Endothelial cell of umbilical vein (primary cell): ENCODE measurements around the gene ADCY5. TPM values are rescaled to one million over a fixed set of nuclear protein-coding genes. Genes with fewer than 3 reads are reported as not detected.

Experiments used
- BruUV-seq: library from RNA; stranded (reverse); fragments of 400-500 nt; replicated peaks from 2 replicates; lab custom pipeline; 2021; lab: Mats Ljungman, UMichigan
- CTCF ChIA-PET: fragments of 300-600, 350-600 bp; sonication (Branson Sonifier 250); formaldehyde crosslinking; loops from one replicate; lab custom pipeline; 2021; ENCODE audit warnings: antibody characterized with exemption, inconsistent platforms; lab: Charles Lee
- POLR2A ChIA-PET: fragments of 300-600, 350-600 bp; sonication (Branson Sonifier 250); formaldehyde crosslinking; loops from one replicate; lab custom pipeline; 2021; ENCODE audit warnings: antibody characterized with exemption, inconsistent platforms; lab: Charles Lee
- DNase-seq: peaks from one replicate; pipeline ENCODE4 v3.0.0-alpha.2; 2011; ENCODE audit warnings: low read depth, low spot score
- FAIRE-seq: peaks from 2 replicates; lab custom pipeline; 2011; peaks lifted over from hg19 to GRCh38; lab: Jason Lieb, UNC
- H2AFZ ChIP-seq: 2 replicates; pipeline ENCODE4 v1.6.0; 2012; ENCODE audit warnings: low read depth, low read length, control low read depth, inconsistent platforms
- H3K27ac ChIP-seq: 2 replicates; pipeline ENCODE4 v1.5.1; 2011; ENCODE audit warnings: low read depth, mild to moderate bottlenecking, control low read depth, low read length, moderate library complexity; ENCODE audit not compliant: insufficient read depth
- H3K27me3 ChIP-seq, 2 experiments: 2 replicates each; pipeline versions ENCODE4 v1.6.0 to v1.6.1; 2011; ENCODE audit warnings: low read length in 2 of 2, mixed read lengths in 1 of 2; ENCODE audit not compliant: control insufficient read depth in 2 of 2, insufficient read depth in 2 of 2
- H3K36me3 ChIP-seq, 2 experiments: 2 replicates in 1 of 2; 3 replicates in 1 of 2; pipeline ENCODE4 v1.5.1; 2011; ENCODE audit warnings: low read length in 2 of 2, mild to moderate bottlenecking in 1 of 2, moderate library complexity in 1 of 2; ENCODE audit not compliant: control insufficient read depth in 2 of 2, insufficient read depth in 2 of 2; ENCODE audit errors: extremely low read depth in 1 of 2
- H3K4me1 ChIP-seq: 3 replicates; pipeline ENCODE4 v1.5.1; 2011; ENCODE audit warnings: mild to moderate bottlenecking, low read length; ENCODE audit not compliant: control insufficient read depth, insufficient read depth; ENCODE audit errors: extremely low read depth
- H3K4me2 ChIP-seq: 2 replicates; pipeline ENCODE4 v1.6.1; 2011; ENCODE audit warnings: low read length, control low read depth, mixed read lengths; ENCODE audit not compliant: insufficient read depth
- H3K4me3 ChIP-seq, 3 experiments: fragments of 200-600 bp in 1 of 3; sonication (generic), shearing (Covaris generic) in 1 of 3; replicated peaks in 1 of 3; 2 replicates each; pipeline ENCODE4 v1.5.1; 2011 to 2016; ENCODE audit warnings: control low read depth in 3 of 3, low read length in 3 of 3, mild to moderate bottlenecking in 2 of 3, inconsistent platforms in 1 of 3, low read depth in 1 of 3, moderate library complexity in 1 of 3; ENCODE audit not compliant: insufficient read depth in 1 of 3
- H3K79me2 ChIP-seq: 2 replicates; pipeline ENCODE4 v1.6.0; 2012; ENCODE audit warnings: low read length, inconsistent platforms; ENCODE audit not compliant: control insufficient read depth, insufficient read depth
- H3K9ac ChIP-seq: replicated peaks from 2 replicates; pipeline ENCODE3; 2011; ENCODE audit warnings: low read length, control low read depth; ENCODE audit not compliant: insufficient read depth; ENCODE audit errors: extremely low read depth
- H3K9me1 ChIP-seq: replicated peaks from 3 replicates; pipeline ENCODE4 v1.6.0; 2011; ENCODE audit warnings: mild to moderate bottlenecking, low read length; ENCODE audit not compliant: control insufficient read depth, insufficient read depth; ENCODE audit errors: extremely low read depth
- H3K9me3 ChIP-seq: replicated peaks from 2 replicates; pipeline ENCODE4 v1.5.1; 2012; ENCODE audit warnings: low read length, inconsistent platforms; ENCODE audit not compliant: control insufficient read depth, insufficient read depth
- H4K20me1 ChIP-seq: replicated peaks from 2 replicates; pipeline ENCODE3; 2011; ENCODE audit warnings: mild to moderate bottlenecking, low read length; ENCODE audit not compliant: control insufficient read depth, insufficient read depth; ENCODE audit errors: extremely low read depth
- EZH2 ChIP-seq: IDR thresholded peaks from 2 replicates; pipeline ENCODE4 v1.6.1; 2012; ENCODE audit warnings: borderline replicate concordance, low read depth, mild to moderate bottlenecking, moderate library complexity, low read length, inconsistent platforms; ENCODE audit not compliant: severe bottlenecking
- FOS ChIP-seq: IDR thresholded peaks from 2 replicates; pipeline ENCODE4 v1.6.1; 2011; ENCODE audit warnings: mild to moderate bottlenecking, low read length, moderate library complexity, borderline replicate concordance; ENCODE audit not compliant: insufficient read depth
- JUN ChIP-seq: IDR thresholded peaks from 2 replicates; pipeline ENCODE4 v1.6.1; 2011; ENCODE audit warnings: borderline replicate concordance, low read depth; ENCODE audit not compliant: insufficient read length, insufficient read depth
- POLR2A ChIP-seq: IDR thresholded peaks from 2 replicates; pipeline ENCODE4 v1.6.1; 2012; ENCODE audit warnings: low read depth, mild to moderate bottlenecking, control low read depth, low read length
- POLR2AphosphoS5 ChIP-seq: IDR thresholded peaks from 2 replicates; pipeline ENCODE4 v1.6.1; 2012; ENCODE audit warnings: low read depth, mild to moderate bottlenecking, control low read depth, low read length, moderate library complexity; ENCODE audit not compliant: insufficient read depth
- dilution Hi-C: fragments of 300-500 bp; cut with MboI; formaldehyde crosslinking; loops from one replicate; pipeline ENCODE4 v1.15.0; 2019; ENCODE audit warnings: low sequenced_read_pairs; ENCODE audit not compliant: extremely low pct_ligation_motif_present
- intact Hi-C: fragments of 100-400 bp; cut with micrococcal nuclease; formaldehyde crosslinking; loops from one replicate; pipeline ENCODE4 v1.10.0; 2022
- polyA plus RNA-seq, 4 experiments: library from polyadenylated mRNA; depleted of rRNA in 3 of 4; stranded (reverse) in 3 of 4; unstranded in 1 of 4; fragments of >200 nt; gene quantifications; 2 replicates each; pipeline versions ENCODE4 v1.2.1 to v1.2.3, GENCODE V29; 2011 to 2012; ENCODE audit warnings: missing spikeins in 1 of 4
- total RNA-seq: library from RNA; stranded (reverse); gene quantifications from 2 replicates; pipeline ENCODE4 v1.2.3, GENCODE V29; 2021
- TF ChIP-seq, protein P1 (sequence below), 2 donors: IDR thresholded peaks; 1 replicate in 1 of 2; 2 replicates in 1 of 2; pipeline ENCODE4 v1.5.1; 2011; ENCODE audit warnings: low read length in 2 of 2, mild to moderate bottlenecking in 2 of 2, moderate library complexity in 2 of 2, control low read depth in 1 of 2, inconsistent platforms in 1 of 2, low read depth in 1 of 2; ENCODE audit not compliant: insufficient read depth in 1 of 2; ENCODE audit errors: extremely low read depth in 1 of 2
- TF ChIP-seq, protein P2 (sequence below): IDR thresholded peaks from 2 replicates; pipeline ENCODE4 v1.6.1; 2011; ENCODE audit not compliant: insufficient read depth, insufficient read length

Gene ADCY5
- total and polyA plus RNA-seq, 2 donors (not counting 3 experiments of a cell fraction or from before 2014, with no cell fraction given), result 0.01 TPM; not detected in 1

DNA sequence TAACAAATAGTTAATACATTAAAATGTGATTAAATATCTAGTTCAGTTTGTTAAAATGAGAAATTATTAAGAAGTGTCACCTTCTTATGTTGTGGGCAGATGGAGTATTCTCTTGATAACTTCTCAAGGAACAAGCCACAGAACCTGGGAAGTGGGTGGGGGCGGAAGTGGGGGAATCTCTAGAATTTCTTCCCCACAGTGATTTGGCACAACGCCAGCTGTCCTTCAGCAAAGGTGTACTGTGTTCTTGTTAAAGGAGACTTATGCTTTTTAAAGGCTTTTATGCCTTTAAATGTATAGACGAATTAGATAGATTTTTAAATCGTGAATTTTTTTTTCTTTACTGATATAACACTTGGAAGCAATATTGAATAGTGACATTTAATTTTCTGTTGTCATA is 204.8 kb downstream of the ADCY5 start:
- TF ChIP-seq JUN (no peak), POLR2A (no peak), EZH2 (no peak), POLR2AphosphoS5 (no peak), FOS (no peak)
- TF ChIP-seq, protein P1, sequence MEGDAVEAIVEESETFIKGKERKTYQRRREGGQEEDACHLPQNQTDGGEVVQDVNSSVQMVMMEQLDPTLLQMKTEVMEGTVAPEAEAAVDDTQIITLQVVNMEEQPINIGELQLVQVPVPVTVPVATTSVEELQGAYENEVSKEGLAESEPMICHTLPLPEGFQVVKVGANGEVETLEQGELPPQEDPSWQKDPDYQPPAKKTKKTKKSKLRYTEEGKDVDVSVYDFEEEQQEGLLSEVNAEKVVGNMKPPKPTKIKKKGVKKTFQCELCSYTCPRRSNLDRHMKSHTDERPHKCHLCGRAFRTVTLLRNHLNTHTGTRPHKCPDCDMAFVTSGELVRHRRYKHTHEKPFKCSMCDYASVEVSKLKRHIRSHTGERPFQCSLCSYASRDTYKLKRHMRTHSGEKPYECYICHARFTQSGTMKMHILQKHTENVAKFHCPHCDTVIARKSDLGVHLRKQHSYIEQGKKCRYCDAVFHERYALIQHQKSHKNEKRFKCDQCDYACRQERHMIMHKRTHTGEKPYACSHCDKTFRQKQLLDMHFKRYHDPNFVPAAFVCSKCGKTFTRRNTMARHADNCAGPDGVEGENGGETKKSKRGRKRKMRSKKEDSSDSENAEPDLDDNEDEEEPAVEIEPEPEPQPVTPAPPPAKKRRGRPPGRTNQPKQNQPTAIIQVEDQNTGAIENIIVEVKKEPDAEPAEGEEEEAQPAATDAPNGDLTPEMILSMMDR (IDR thresholded peaks at IDR 0.05; ENCODE audit: extremely low read depth in 1 of 2, insufficient read depth in 1 of 2, low read depth in 1 of 2, low read length in 2 of 2), result no peak
- TF ChIP-seq, protein P2, sequence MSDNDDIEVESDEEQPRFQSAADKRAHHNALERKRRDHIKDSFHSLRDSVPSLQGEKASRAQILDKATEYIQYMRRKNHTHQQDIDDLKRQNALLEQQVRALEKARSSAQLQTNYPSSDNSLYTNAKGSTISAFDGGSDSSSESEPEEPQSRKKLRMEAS, result no peak
- Histone ChIP-seq H3K4me1 (no peaks in the 10 kb centered on the region), H4K20me1 (no peaks in the 10 kb centered on the region), H3K4me2 (no peak overlapping the region), H3K4me3 (no peak overlapping the region), H3K9me3 (no peaks in the 10 kb centered on the region), H3K9me1 (no peaks in the 10 kb centered on the region), H3K27ac (no peak overlapping the region), H3K9ac (no peak overlapping the region), H3K79me2 (no peaks in the 10 kb centered on the region), H3K36me3 (peaks cover 0 to 5% of the 10 kb centered on the region in 2 experiments), H2AFZ (no peak overlapping the region), H3K27me3 (no peaks in the 10 kb centered on the region)
- FAIRE-seq (no peak), DNase-seq (no peak)
- ChIA-PET CTCF (no interaction called here), POLR2A (no interaction called here)
- intact Hi-C loops (no loop called here), dilution Hi-C loops (no loop called here)
- BruUV-seq, result no TSS peak
